Bronchial epithelial cell (primary cell): ENCODE results near the gene TWIST2. TPM values are rescaled to one million over a fixed set of nuclear protein-coding genes. Genes with fewer than 3 reads are reported as not detected.

Source experiments
- DNase-seq: peaks from one replicate; pipeline ENCODE4 v3.0.0-alpha.2; 2010; ENCODE audit warnings: low read depth
- FAIRE-seq: peaks from 2 replicates; lab custom pipeline; 2011; peaks lifted over from hg19 to GRCh38; lab: Jason Lieb, UNC
- H3K27me3 ChIP-seq: 2 replicates; pipeline ENCODE4 v1.5.1; 2011; ENCODE audit warnings: low read length; ENCODE audit not compliant: control insufficient read depth, insufficient read depth
- H3K36me3 ChIP-seq: 2 replicates; pipeline ENCODE4 v1.5.1; 2011; ENCODE audit warnings: low read length; ENCODE audit not compliant: control insufficient read depth, insufficient read depth
- H3K4me3 ChIP-seq: 2 replicates; pipeline ENCODE4 v1.5.1; 2011; ENCODE audit warnings: mild to moderate bottlenecking, low read depth, low read length, control low read depth
- total RNA-seq: library from RNA; depleted of rRNA; stranded (reverse); fragments of >200 nt; gene quantifications from 2 replicates; pipeline ENCODE4 v1.2.1, GENCODE V29; 2014
- TF ChIP-seq, protein P1 (sequence below): IDR thresholded peaks from 2 replicates; pipeline ENCODE4 v1.5.1; 2011; ENCODE audit warnings: mild to moderate bottlenecking, moderate library complexity, low read length, control low read depth, inconsistent platforms; ENCODE audit not compliant: insufficient read depth, severe bottlenecking

TWIST2 gene
- total RNA-seq, 1 donor from 2014 or later = 7.4 TPM

DNA sequence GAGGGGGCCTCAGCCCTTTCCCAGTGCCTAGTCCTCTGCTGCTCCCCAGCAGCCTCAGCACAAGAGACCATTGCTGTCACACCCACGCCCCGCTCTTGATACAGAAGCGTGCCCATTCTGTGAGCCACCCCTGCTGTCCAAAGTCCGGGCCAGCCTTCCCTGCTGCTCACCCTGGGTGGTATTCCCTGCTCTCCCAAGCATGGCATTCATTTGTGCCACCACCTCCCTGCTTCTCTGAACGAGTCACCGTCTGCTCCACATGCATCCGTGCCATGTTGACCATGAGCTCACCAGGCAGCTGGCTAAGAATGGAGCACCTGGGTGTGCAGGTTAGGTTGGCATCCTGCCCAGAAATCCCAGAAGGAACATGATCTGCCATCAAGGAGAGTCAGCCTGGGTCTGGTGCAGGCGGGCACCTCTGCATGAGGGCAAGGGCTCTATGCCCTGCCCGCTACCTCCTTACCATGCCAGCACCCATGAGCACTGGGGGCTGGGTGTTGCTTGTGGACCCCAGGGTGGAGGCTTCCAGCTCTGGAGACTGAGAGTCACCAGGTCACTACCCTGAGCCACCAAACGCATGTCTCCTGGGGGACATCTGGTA, 63.0 kb downstream of the TWIST2 start:
- FAIRE-seq (peak; percentile 80), DNase-seq (peak; percentile 65)
- no peaks in the 10 kb centered on the region for H3K27me3 ChIP-seq
- H3K4me3 ChIP-seq = no peak overlapping the region
- H3K36me3 ChIP-seq = no peaks in the 10 kb centered on the region
- TF ChIP-seq, protein P1, sequence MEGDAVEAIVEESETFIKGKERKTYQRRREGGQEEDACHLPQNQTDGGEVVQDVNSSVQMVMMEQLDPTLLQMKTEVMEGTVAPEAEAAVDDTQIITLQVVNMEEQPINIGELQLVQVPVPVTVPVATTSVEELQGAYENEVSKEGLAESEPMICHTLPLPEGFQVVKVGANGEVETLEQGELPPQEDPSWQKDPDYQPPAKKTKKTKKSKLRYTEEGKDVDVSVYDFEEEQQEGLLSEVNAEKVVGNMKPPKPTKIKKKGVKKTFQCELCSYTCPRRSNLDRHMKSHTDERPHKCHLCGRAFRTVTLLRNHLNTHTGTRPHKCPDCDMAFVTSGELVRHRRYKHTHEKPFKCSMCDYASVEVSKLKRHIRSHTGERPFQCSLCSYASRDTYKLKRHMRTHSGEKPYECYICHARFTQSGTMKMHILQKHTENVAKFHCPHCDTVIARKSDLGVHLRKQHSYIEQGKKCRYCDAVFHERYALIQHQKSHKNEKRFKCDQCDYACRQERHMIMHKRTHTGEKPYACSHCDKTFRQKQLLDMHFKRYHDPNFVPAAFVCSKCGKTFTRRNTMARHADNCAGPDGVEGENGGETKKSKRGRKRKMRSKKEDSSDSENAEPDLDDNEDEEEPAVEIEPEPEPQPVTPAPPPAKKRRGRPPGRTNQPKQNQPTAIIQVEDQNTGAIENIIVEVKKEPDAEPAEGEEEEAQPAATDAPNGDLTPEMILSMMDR = no peak

DNA sequence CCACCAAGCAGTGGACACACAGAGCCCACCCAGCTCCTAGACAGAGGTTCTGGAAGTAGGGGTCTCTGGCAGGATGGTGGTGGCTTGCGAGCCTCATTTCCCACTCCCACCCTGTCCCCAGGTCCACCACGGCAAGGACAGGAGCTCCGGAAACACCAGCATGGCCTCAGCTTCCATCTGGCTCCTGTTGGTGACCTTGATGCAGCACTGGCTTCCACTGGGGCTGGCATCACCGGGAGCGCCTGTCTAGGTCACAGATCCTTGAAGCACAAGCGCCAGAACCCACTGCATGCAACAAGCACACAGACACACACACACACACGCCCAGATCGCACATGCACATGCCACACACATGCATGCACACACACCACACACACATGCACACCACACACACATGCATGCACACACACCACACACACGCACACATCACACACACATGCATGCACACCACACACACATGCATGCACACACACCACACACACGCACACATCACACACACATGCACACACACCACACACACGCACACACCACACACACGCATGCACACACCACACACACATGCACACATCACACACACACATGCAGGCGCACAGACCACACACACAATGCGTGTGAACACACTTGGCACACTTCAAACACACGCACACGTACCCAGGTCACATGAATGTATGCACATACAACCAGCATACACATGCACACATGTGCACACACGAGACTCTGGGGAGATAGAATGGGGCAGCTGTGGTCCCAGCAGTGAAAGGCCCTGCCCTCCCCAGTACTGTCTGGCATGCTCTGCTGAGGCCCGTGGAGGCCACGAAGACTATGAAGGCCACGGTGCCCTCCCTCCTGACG, 63.7 kb downstream of the TWIST2 start:
- peak; percentile 100 for FAIRE-seq
- Histone ChIP-seq H3K27me3 (no peaks in the 10 kb centered on the region), H3K4me3 (no peak overlapping the region), H3K36me3 (no peaks in the 10 kb centered on the region)
- DNase-seq = no peak
- TF ChIP-seq, protein P1 = no peak

DNA sequence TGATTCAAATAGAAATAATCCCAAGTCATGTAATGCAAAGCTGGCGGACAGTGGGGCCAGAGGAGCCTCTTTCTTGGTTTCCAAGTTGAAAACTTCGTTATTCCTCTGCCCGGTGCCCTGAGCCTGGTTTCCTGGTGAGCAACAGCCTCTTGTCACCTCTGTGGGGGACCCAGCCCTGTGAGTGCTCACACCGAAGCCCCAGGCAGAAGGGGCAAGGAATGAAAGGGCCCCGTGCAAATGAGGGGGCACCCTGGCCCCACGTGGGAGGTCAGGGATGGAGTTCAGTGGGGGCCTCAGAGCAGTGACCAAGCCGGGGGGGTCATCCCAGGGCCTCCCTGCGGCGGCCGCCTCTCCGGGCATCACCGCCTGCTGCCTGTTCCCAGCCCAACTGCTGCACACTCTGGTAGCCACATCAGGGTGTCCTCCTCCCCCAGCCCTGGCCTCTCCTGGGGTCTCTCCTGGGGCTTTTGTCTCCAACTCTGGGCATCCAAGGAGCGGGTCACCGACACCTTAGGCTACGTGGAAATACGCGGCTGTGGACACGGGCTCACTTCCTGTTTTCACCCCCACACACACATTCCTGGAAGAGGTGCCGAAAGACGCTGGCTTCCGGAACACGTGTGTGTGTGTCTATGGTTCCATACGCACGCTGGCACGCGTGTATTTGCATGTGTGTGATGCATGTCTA, 64.5 kb downstream of the TWIST2 start:
- FAIRE-seq (no peak), DNase-seq (no peak)
- Histone ChIP-seq H3K36me3 (no peaks in the 10 kb centered on the region), H3K4me3 (no peak overlapping the region), H3K27me3 (no peaks in the 10 kb centered on the region)
- TF ChIP-seq, protein P1 = no peak

DNA sequence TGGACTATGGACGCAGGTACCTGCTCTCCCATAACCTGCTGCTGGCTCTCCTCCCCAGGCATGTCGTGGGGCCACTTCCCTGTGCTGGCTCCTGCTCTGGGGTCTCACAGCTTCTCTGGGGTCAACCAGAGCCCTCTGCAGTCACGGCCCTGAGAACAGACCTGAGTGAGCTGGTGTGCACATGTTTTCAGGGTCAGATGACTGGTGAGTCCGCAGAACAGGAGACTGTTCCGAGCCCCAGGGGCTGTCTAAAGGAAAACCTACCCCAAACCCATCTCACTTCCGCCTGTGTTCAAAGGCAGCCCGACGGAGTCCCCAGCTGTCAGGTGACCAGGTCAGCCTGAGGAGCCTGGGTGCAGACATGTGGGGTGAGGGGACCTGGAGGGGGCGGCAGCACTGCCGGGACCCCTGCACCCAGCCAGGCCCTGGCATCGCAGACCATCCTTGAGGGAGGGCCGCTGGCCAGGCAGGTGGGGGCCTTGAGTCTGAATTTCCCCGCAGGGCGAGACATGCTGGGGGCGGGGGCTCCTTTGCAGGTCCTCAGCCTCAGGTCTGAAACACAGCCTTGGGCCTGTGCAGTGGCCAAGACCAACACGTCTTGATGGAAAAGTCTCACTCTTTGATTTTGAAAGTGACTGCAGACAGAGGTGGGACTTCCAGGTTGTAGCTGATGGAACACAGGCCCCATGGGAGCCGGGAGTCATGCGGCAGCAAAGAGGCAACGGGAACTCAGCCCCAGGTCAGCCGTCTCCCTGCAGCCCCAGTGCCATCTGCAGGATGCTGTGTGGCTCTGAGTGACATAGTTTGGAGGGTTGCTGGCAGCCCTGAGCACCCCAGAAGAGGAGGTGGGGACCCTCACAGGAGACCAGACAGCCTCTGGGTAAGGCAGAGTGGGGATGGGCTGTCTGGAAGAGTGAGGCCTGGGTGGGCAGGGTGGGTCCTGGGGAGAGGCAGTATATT, 65.3 kb downstream of the TWIST2 start:
- FAIRE-seq = peak; percentile 47
- no peaks in the 10 kb centered on the region for H3K36me3 ChIP-seq
- DNase-seq = no peak
- H3K27me3 ChIP-seq = no peaks in the 10 kb centered on the region
- TF ChIP-seq, protein P1 = no peak
- no peak overlapping the region for H3K4me3 ChIP-seq

DNA sequence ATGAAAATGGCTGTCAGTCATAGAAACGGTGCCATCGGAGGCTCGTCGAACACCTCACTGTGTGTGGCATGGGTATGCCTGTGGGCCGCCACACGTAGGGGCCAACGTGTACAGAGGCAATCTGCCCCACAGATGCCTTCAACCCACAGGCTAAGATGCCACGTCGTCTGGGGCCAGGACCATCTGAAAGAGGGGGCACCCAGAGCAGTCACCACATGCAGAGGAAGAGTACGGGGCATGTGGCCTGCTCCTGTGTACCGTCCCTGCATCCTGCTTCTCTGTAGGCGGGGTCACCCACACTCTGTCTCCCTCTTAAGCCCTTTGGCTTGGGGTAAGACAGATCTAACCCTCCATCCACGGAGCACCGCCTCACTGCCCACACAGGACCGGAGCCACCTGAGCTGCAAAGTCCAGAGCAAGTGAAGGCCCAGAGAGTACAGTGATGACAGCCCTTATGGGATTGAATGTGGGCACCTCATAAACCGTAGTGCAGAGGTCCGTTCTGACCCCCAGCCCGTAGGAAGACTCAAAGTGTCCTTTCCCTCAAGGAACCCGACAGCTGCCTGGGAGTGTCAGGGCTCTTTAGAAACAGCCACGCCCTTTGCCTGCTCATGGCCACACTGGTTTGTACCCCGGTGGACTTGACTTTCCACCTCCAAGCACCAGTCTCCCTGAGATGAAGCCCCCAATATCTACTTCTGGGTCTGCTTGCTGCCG, 66.2 kb downstream of the TWIST2 start:
- Histone ChIP-seq H3K36me3 (no peaks in the 10 kb centered on the region), H3K27me3 (no peaks in the 10 kb centered on the region), H3K4me3 (no peak overlapping the region)
- TF ChIP-seq, protein P1 = no peak
- FAIRE-seq (no peak), DNase-seq (no peak)
